ENCODE measurements around the gene TPST2. TPM values are rescaled to one million over a fixed set of nuclear protein-coding genes. Genes with fewer than 3 reads are reported as not detected.

TPST2 gene
- total and polyA plus RNA-seq, 2 donors (not counting 3 experiments of a cell fraction or from before 2014, with no cell fraction given) = 49.4 to 121 TPM

DNA sequence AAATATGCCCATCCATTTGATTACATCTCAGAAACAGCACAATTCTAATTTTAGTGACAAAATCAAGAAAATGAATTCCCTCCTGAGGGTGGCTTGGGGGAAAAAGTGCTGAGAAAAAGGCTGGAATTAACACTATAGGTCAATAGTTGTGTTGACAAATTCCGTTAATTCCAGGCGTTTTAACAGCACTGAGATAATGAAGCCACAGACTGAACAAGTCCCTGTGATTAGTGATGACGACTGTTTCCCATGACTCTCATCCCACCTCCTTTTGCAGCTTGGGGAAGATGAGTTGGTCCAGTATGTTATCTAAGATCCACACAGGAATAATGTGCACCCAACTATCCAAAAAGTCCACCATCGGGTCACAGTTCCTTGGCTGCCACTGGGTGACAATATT, 93.5 kb downstream of the TPST2 start:
- no peak for FAIRE-seq

DNA sequence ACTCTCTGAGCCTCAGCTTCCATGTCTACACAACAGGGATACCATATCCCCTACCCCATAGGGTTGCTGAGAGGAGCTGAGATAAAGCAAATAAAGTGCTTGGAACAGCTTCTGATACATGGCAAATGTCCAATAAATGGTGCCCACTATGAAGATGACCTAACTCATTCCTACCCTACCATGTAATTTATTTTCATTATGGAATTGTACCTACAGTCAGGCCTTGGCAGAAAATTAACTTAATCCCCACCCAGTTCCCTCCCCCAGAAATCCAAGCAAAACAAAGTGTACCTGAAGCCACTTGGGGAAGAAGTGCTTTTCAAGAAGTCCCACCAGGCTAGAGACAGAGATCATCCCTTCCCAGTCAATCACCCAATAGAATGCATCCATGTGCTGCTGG, 95.4 kb downstream of the TPST2 start:
- FAIRE-seq = no peak
- H3K27ac ChIP-seq (ENCODE audit: insufficient read depth, low read depth, low read length) = no peak overlapping the region

More for the DNA sequence above, 93.5 kb downstream of the TPST2 start:
- H3K27ac ChIP-seq (ENCODE audit: insufficient read depth, low read depth, low read length) = no peak overlapping the region
- no peak overlapping the region for H2AFZ ChIP-seq (ENCODE audit: low read depth, low read length)
- no peak overlapping the region for H3K4me2 ChIP-seq (ENCODE audit: insufficient read depth, low read length)
- TF ChIP-seq MYC (IDR thresholded peaks at IDR 0.05; ENCODE audit: low read depth, low read length) (no peak), GATA2 (IDR thresholded peaks at IDR 0.05; ENCODE audit: insufficient read depth, insufficient read length, low read depth, low read length) (no peak), POLR2AphosphoS5 (IDR thresholded peaks at IDR 0.05; ENCODE audit: insufficient read depth, low read depth, low read length) (no peak), JUN (IDR thresholded peaks at IDR 0.05; ENCODE audit: borderline replicate concordance, insufficient read depth, insufficient read length, low read depth) (no peak), POLR2A (IDR thresholded peaks at IDR 0.05; ENCODE audit: low read depth, low read length) (no peak)
- TF ChIP-seq, protein P1, sequence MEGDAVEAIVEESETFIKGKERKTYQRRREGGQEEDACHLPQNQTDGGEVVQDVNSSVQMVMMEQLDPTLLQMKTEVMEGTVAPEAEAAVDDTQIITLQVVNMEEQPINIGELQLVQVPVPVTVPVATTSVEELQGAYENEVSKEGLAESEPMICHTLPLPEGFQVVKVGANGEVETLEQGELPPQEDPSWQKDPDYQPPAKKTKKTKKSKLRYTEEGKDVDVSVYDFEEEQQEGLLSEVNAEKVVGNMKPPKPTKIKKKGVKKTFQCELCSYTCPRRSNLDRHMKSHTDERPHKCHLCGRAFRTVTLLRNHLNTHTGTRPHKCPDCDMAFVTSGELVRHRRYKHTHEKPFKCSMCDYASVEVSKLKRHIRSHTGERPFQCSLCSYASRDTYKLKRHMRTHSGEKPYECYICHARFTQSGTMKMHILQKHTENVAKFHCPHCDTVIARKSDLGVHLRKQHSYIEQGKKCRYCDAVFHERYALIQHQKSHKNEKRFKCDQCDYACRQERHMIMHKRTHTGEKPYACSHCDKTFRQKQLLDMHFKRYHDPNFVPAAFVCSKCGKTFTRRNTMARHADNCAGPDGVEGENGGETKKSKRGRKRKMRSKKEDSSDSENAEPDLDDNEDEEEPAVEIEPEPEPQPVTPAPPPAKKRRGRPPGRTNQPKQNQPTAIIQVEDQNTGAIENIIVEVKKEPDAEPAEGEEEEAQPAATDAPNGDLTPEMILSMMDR (IDR thresholded peaks at IDR 0.05; ENCODE audit: extremely low read depth in 1 of 2, insufficient read depth in 1 of 2, low read depth in 1 of 2, low read length in 2 of 2) = no peak
- no peaks in the 10 kb centered on the region for H3K9me3 ChIP-seq (replicated peaks; ENCODE audit: control insufficient read depth, insufficient read depth, low read length)
- CTCF ChIA-PET = no interaction called here
- H3K79me2 ChIP-seq (ENCODE audit: control insufficient read depth, insufficient read depth, low read length) = peaks cover 9% of the 10 kb centered on the region
- DNase-seq (ENCODE audit: low read depth, low spot score) = no peak
- no peak overlapping the region for H3K9ac ChIP-seq (replicated peaks; ENCODE audit: extremely low read depth, insufficient read depth, low read length)
- no peak overlapping the region for H3K4me3 ChIP-seq (replicated peaks in 1 of 3; ENCODE audit: insufficient read depth in 1 of 3, low read depth in 1 of 3, low read length in 3 of 3)
- no peaks in the 10 kb centered on the region for H3K27me3 ChIP-seq (ENCODE audit: control insufficient read depth in 2 of 2, insufficient read depth in 2 of 2, low read length in 2 of 2)
- no TSS peak for BruUV-seq (replicated peaks)
- intact Hi-C loops (cut with micrococcal nuclease) (no loop called here), dilution Hi-C loops (cut with MboI; ENCODE audit: extremely low pct_ligation_motif_present, low sequenced_read_pairs) (no loop called here)
- POLR2A ChIA-PET = no interaction called here
- H3K9me1 ChIP-seq (replicated peaks; ENCODE audit: control insufficient read depth, extremely low read depth, insufficient read depth, low read length) = no peaks in the 10 kb centered on the region
- no peaks in the 10 kb centered on the region for H4K20me1 ChIP-seq (replicated peaks; ENCODE audit: control insufficient read depth, extremely low read depth, insufficient read depth, low read length)
- H3K36me3 ChIP-seq (ENCODE audit: control insufficient read depth in 2 of 2, extremely low read depth in 1 of 2, insufficient read depth in 2 of 2, low read length in 2 of 2) = peaks cover 35 to 51% of the 10 kb centered on the region in 2 experiments
- peaks cover 18% of the 10 kb centered on the region for H3K4me1 ChIP-seq (ENCODE audit: control insufficient read depth, extremely low read depth, insufficient read depth, low read length)

More for the DNA sequence above, 95.4 kb downstream of the TPST2 start:
- H3K9ac ChIP-seq (replicated peaks; ENCODE audit: extremely low read depth, insufficient read depth, low read length) = no peak overlapping the region
- POLR2A ChIA-PET = no interaction called here
- H3K4me3 ChIP-seq (replicated peaks in 1 of 3; ENCODE audit: insufficient read depth in 1 of 3, low read depth in 1 of 3, low read length in 3 of 3) = no peak overlapping the region
- no peak overlapping the region for H3K4me2 ChIP-seq (ENCODE audit: insufficient read depth, low read length)
- DNase-seq (ENCODE audit: low read depth, low spot score) = no peak
- no peaks in the 10 kb centered on the region for H3K27me3 ChIP-seq (ENCODE audit: control insufficient read depth in 2 of 2, insufficient read depth in 2 of 2, low read length in 2 of 2)
- H2AFZ ChIP-seq (ENCODE audit: low read depth, low read length) = no peak overlapping the region
- H3K79me2 ChIP-seq (ENCODE audit: control insufficient read depth, insufficient read depth, low read length) = peaks cover 9% of the 10 kb centered on the region
- no TSS peak for BruUV-seq (replicated peaks)
- peaks cover 40 to 52% of the 10 kb centered on the region in 2 experiments for H3K36me3 ChIP-seq (ENCODE audit: control insufficient read depth in 2 of 2, extremely low read depth in 1 of 2, insufficient read depth in 2 of 2, low read length in 2 of 2)
- CTCF ChIA-PET = interaction anchor here (1.3 kb wide), 1 partner anchor 171 kb away, joined by 3 read pairs; no protein-coding TSS in a partner anchor
- no peaks in the 10 kb centered on the region for H3K9me1 ChIP-seq (replicated peaks; ENCODE audit: control insufficient read depth, extremely low read depth, insufficient read depth, low read length)
- TF ChIP-seq POLR2A (IDR thresholded peaks at IDR 0.05; ENCODE audit: low read depth, low read length) = no peak
- TF ChIP-seq, protein P2, sequence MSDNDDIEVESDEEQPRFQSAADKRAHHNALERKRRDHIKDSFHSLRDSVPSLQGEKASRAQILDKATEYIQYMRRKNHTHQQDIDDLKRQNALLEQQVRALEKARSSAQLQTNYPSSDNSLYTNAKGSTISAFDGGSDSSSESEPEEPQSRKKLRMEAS (IDR thresholded peaks at IDR 0.05; ENCODE audit: insufficient read depth, insufficient read length) = no peak
- no peak for TF ChIP-seq FOS (IDR thresholded peaks at IDR 0.05; ENCODE audit: borderline replicate concordance, insufficient read depth, low read length)
- TF ChIP-seq MYC (IDR thresholded peaks at IDR 0.05; ENCODE audit: low read depth, low read length) = no peak
- no peak for TF ChIP-seq POLR2AphosphoS5 (IDR thresholded peaks at IDR 0.05; ENCODE audit: insufficient read depth, low read depth, low read length)
- TF ChIP-seq, protein P1 (IDR thresholded peaks at IDR 0.05; ENCODE audit: extremely low read depth in 1 of 2, insufficient read depth in 1 of 2, low read depth in 1 of 2, low read length in 2 of 2) = no peak
- no peak for TF ChIP-seq JUN (IDR thresholded peaks at IDR 0.05; ENCODE audit: borderline replicate concordance, insufficient read depth, insufficient read length, low read depth)
- TF ChIP-seq EZH2 (IDR thresholded peaks at IDR 0.05; ENCODE audit: borderline replicate concordance, low read depth, low read length, severe bottlenecking) = no peak
- TF ChIP-seq GATA2 (IDR thresholded peaks at IDR 0.05; ENCODE audit: insufficient read depth, insufficient read length, low read depth, low read length) = no peak
- H3K9me3 ChIP-seq (replicated peaks; ENCODE audit: control insufficient read depth, insufficient read depth, low read length) = no peaks in the 10 kb centered on the region
- H4K20me1 ChIP-seq (replicated peaks; ENCODE audit: control insufficient read depth, extremely low read depth, insufficient read depth, low read length) = no peaks in the 10 kb centered on the region
- intact Hi-C loops (cut with micrococcal nuclease) = no loop called here
- peaks cover 3% of the 10 kb centered on the region for H3K4me1 ChIP-seq (ENCODE audit: control insufficient read depth, extremely low read depth, insufficient read depth, low read length)
- dilution Hi-C loops (cut with MboI; ENCODE audit: extremely low pct_ligation_motif_present, low sequenced_read_pairs) = no loop called here
